Fibroblast of peridontal ligament (primary cell): ENCODE measurements around the gene TARP.

ENCODE experiments used
- DNase-seq: peaks from one replicate; pipeline ENCODE4 v3.0.0-alpha.2; 2010; ENCODE audit errors: extremely low read depth

The TARP gene

GRCh38 chr7:38215735-38216670 lies 57.4 kb downstream of the TARP start:
- peak; percentile 95 for DNase-seq

DNA sequence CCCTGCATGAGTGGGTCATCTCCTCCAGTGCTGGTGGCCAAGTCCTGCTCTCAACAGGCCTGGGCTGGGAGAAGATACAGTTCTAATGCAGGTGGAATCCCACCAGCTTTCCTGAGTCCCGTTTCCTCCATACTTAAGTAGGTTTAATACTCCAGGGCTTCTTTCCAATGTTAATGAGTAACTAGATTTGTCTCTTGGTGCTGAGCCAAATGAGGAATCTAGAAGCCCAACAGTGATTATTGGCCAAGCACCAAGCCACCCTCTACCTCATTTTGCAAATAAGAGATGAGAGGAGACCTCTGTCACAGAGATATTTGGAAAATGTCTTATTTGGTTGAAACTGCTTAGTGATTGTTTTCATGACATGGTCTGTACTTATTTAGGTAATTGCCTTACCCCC lies 58.3 kb downstream of the TARP start:
- peak; percentile 31 for DNase-seq

DNA sequence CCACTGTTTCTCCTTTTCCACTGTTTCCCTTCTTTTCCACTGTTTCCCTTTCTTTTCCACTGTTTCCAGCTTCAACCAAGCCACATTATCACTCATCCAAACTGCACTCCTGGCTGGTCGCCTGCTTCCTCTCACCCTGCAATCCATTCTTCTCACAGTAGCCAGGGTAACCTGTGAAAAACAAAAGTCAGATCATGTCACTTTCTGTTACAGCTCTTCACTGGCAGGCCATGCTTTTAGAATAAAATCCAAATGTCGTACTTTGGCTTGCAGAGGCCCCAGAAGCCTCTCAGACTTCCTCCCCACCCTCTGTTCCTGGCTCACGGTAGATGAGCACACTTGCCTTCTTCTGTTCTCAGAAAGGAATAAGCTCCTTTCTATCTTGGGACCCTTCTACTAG lies 61.5 kb downstream of the TARP start:
- DNase-seq: peak; percentile 55

DNA sequence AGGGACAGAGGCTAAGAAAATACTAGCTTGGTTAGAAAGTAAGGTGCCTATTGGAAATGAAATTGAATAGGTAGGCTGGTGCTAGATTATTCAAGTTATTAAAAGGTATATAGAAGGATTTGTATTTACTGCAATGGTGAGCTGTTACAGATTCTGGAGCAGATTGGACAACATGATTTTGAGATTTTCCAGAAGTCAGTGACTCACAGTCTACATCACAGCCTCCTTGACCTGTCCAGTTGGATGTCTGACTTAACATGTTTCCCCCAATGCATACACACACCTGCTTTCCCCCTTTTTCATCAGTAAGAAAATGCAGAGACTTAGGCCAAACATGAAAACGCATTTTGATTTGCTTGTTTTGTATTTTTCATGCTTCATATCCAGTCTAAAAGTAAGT lies 62.0 kb downstream of the TARP start:
- DNase-seq: no peak
